GM12891 (cell line): ENCODE data around the gene PKP1.

Source experiments
- DNase-seq: peaks from one replicate; pipeline ENCODE4 v3.0.0; 2011; ENCODE audit warnings: low spot score; ENCODE audit not compliant: insufficient read length
- FAIRE-seq: peaks from 2 replicates; lab custom pipeline; 2011; peaks lifted over from hg19 to GRCh38; lab: Jason Lieb, UNC
- PAX5 ChIP-seq: IDR thresholded peaks from 2 replicates; pipeline ENCODE4 v1.6.1; 2011; ENCODE audit warnings: low read length, moderate library complexity, mild to moderate bottlenecking; ENCODE audit not compliant: insufficient read depth, severe bottlenecking
- POLR2A ChIP-seq: IDR thresholded peaks from 2 replicates; pipeline ENCODE4 v1.6.1; 2011; ENCODE audit warnings: low read depth, low read length, control low read depth
- POLR2AphosphoS5 ChIP-seq: IDR thresholded peaks from 2 replicates; pipeline ENCODE4 v1.6.1; 2011; ENCODE audit warnings: low read depth, low read length, control low read depth
- POU2F2 ChIP-seq: IDR thresholded peaks from 2 replicates; pipeline ENCODE4 v1.6.1; 2011; ENCODE audit warnings: low read depth, mild to moderate bottlenecking, control low read depth, low read length, moderate library complexity
- SPI1 ChIP-seq: IDR thresholded peaks from 2 replicates; pipeline ENCODE4 v1.6.1; 2011; ENCODE audit warnings: low read depth, low read length, control low read depth
- TAF1 ChIP-seq: IDR thresholded peaks from 2 replicates; pipeline ENCODE4 v1.6.1; 2011; ENCODE audit warnings: low read depth, low read length, control low read depth

PKP1 gene

DNA sequence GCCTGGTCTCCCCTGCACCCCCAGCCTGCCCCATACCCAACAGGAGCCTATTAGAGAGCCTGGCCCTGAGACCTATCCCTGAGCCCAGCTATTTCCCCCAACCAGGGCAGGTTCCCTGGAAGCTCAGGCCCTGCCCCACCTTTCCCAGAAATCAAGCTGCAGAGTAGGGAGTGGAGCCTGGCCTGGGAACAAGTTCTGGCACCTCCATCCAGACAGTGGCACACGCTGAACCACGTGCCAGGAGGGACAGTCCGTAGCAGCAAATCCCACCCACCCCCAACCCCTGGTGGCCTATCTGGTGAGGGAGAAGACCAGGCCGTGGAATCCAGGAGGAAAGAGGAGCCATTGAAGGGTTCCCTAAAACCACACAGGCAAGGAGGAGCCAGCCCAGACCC lies 71.6 kb downstream of the PKP1 start:
- TF ChIP-seq TAF1 (no peak), POU2F2 (no peak)
- no peak for FAIRE-seq
- no peak for DNase-seq

GRCh38 chr1:201355471-201355870 lies 72.2 kb downstream of the PKP1 start:
- FAIRE-seq, result no peak
- TF ChIP-seq TAF1, result no peak
- TF ChIP-seq PAX5, result no peak
- TF ChIP-seq POLR2AphosphoS5, result no peak
- TF ChIP-seq SPI1, result no peak
- TF ChIP-seq POU2F2, result no peak
- no peak for TF ChIP-seq POLR2A
- no peak for DNase-seq

GRCh38 chr1:201356236-201356635 lies 72.9 kb downstream of the PKP1 start:
- TF ChIP-seq POLR2AphosphoS5 (no peak), POLR2A (no peak), SPI1 (no peak), TAF1 (no peak), PAX5 (no peak), POU2F2 (no peak)
- FAIRE-seq (no peak), DNase-seq (no peak)

DNA sequence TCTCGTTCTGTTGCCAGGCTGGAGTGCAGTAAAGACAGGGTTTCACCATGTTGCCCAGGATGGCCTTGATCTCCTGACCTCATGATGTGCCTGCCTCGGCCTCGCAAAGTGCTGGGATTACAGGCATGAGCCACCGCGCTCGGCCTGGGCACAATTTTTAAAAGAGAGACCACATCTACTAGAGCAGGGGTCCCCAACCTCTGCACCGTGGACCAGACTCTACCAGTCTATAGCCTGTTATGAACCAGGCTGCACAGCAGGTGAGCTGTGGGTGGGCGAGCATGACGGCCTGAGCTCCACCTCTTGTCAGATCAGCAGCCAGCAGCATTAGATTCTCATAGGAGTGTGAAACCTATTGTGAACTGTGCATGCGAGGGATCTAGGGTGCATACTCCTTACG lies 73.4 kb downstream of the PKP1 start:
- DNase-seq, result no peak
- TF ChIP-seq POLR2A, result no peak
- TF ChIP-seq TAF1, result no peak
- TF ChIP-seq SPI1, result no peak
- TF ChIP-seq POU2F2, result no peak
- TF ChIP-seq PAX5, result no peak
- no peak for TF ChIP-seq POLR2AphosphoS5
- FAIRE-seq, result no peak

- TF ChIP-seq POLR2AphosphoS5 (no peak), TAF1 (no peak), POU2F2 (no peak), PAX5 (no peak), SPI1 (no peak)
Measured at GRCh38 chr1:201357211-201357610, 73.9 kb downstream of the PKP1 start.

DNA sequence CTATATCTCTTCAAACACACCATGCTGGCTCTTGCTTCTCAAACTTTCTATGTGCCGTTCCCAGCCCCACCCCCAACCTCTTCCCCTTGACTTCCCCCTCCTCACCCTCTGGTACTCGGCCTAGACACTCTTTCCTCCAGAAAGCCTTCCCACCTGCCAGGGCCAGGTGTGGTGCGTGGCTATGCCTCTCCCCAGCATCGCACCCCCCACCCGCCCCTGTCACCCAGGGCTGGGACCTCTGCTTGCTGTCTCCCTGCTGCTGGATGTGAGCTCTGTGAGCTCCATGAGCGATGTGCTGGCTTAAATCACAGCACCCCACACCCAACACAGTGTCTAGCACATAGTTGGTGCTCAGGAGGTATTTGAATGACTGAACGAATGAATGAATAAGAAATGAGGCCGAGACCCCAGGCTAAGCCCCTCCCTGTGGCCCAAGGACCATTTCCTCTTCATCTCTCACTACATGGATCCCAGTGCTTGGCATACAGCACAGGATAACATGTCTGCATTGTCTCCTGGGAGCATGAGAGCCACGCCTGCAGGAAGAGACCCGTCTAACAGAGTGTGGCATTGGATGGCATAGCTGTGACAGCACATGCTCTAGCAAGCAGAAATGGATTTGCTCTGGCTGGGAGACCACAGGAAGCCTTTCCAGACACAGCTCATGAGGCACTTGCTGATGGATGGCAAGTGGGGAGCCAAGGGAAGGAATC lies 74.5 kb downstream of the PKP1 start:
- FAIRE-seq (no peak), DNase-seq (no peak)
- TF ChIP-seq PAX5, result no peak
- TF ChIP-seq TAF1, result no peak
- TF ChIP-seq SPI1, result no peak
- no peak for TF ChIP-seq POLR2A
- no peak for TF ChIP-seq POU2F2
- TF ChIP-seq POLR2AphosphoS5, result no peak

More at GRCh38 chr1:201357211-201357610, 73.9 kb downstream of the PKP1 start:
- DNase-seq (no peak), FAIRE-seq (no peak)

GRCh38 chr1:201358596-201358995 lies 75.3 kb downstream of the PKP1 start:
- DNase-seq (no peak), FAIRE-seq (no peak)
- no peak for TF ChIP-seq PAX5
- TF ChIP-seq POLR2A, result no peak

DNA sequence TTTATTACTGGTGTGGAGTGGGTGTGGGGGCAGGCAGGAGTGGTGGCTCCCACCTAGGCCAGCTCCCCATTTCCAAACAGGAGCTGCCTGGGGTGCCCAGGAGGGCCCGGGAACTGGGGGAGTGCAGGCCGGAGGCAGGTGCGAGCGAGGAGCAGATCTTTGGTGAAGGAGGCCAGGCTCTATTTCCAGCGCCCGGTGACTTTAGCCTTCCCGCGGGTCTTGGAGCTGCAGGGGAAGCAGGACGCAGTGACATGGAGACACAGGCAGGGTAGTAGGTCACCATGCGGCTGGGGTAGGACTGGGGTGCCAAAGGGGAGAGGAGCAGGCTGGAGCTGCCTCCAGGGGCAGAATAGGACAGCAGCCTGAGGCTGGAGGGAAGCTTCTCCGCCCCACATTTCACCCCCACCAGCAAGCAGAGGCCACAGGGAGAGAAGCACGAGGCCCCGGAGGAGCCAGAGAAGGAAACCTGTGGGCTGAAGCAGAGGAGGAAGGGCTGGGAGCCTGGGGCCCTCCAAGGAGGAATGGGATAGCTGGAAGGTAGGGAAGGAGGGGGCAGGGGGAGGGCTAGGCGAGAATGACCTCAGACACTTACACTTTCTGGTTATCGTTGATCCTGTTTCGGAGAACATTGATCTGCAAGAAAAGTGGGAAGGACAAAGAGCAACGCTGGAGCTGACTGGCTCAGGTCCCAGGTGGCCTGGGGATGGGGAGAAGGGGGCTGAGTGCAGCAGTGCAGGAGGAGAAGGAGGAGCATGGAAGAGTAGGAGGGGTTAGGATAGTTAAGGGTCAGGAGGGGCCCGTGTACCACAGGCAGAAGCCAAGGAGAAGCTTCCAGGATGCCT lies 75.9 kb downstream of the PKP1 start:
- DNase-seq, result no peak
- no peak for TF ChIP-seq PAX5
- TF ChIP-seq POLR2AphosphoS5, result no peak
- no peak for TF ChIP-seq TAF1
- no peak for TF ChIP-seq SPI1
- no peak for TF ChIP-seq POLR2A
- no peak for TF ChIP-seq POU2F2
- FAIRE-seq, result no peak

DNA sequence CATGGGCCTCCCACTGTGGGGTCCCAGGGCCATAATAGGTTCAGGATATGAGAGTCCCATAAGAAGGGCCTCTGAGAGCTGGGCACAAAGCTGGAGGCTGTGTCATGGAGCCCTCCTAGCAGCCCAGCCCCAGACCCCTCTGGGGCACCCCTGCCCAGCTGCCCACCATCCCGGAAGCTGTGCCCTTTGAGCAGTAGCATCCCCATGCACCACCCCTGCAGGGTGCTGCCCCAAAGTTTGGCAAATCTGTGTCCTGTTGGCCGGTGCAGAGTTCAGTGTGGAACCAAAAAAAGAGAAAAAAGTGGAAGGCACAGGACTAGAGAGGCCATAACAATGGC lies 76.5 kb downstream of the PKP1 start:
- no peak for FAIRE-seq
- no peak for DNase-seq
- no peak for TF ChIP-seq SPI1
- TF ChIP-seq TAF1, result no peak
- no peak for TF ChIP-seq POLR2AphosphoS5
- no peak for TF ChIP-seq POU2F2
- no peak for TF ChIP-seq PAX5
- TF ChIP-seq POLR2A, result no peak

- TF ChIP-seq TAF1 (no peak), SPI1 (no peak), POLR2AphosphoS5 (no peak), POU2F2 (no peak), POLR2A (no peak), PAX5 (no peak)
Measured at GRCh38 chr1:201360486-201360885, 77.2 kb downstream of the PKP1 start.

More at GRCh38 chr1:201360486-201360885, 77.2 kb downstream of the PKP1 start:
- DNase-seq (no peak), FAIRE-seq (no peak)
